ENCODE measurements around the gene IDH3A. TPM values are rescaled to one million over a fixed set of nuclear protein-coding genes. Genes with fewer than 3 reads are reported as not detected.

The IDH3A gene
- total and polyA plus RNA-seq, 2 donors = 45.7 to 69.5 TPM

DNA sequence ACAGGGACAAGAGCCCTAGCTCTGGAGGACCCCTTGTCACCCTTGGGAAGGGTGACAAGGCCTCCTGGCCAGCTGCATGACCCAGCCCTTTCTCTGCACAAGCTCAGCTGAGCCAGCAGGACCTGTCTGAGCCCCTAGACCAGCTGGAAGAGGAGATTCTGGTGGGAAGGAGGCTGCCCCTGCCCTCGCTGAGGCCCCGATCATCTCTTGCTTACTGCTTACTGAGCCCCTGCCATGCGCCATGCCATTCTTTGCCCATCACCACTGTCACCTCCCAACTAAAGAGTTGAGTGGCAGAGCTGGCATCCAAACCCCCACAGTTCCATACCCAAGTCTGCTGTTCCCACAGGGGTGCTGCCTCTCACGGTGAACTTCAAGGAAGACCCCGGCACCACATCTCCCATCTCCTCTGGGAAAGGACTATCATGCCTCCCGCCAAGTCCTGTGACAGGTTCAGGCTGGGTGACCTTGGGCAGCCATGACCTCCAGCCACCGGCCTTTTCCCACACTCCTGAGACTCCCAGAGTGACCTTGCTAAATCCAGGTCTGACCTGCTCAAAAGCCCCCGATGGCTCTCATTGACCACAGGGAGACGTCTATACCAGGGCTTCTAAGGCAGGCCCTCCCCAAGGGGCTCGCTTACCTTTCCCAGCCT, 51.2 kb downstream of the IDH3A start:
- Histone ChIP-seq H3K27ac (ENCODE audit: low read depth in 1 of 2, low read length in 1 of 2) (no peak overlapping the region), H3K4me3 (ENCODE audit: low read length in 2 of 2) (no peak overlapping the region), H3K27me3 (ENCODE audit: control insufficient read depth in 2 of 2, insufficient read depth in 1 of 2, low read length in 1 of 2) (no peaks in the 10 kb centered on the region), H3K4me1 (ENCODE audit: control insufficient read depth in 2 of 2, insufficient read depth in 2 of 2, low read length in 2 of 2) (peaks cover 0 to 6% of the 10 kb centered on the region in 2 donors), H3K36me3 (ENCODE audit: control insufficient read depth in 2 of 2, insufficient read depth in 2 of 2, low read length in 1 of 2) (no peaks in the 10 kb centered on the region), H3K9me3 (ENCODE audit: control insufficient read depth in 2 of 2, insufficient read depth in 1 of 2, low read length in 1 of 2) (no peaks in the 10 kb centered on the region)
- 97% methylated on average over 10 of the region's 10 CpGs for WGBS
- no peak for DNase-seq (ENCODE audit: low read depth in 6 of 9, low spot score in 9 of 9)

GRCh38 chr15:78201281-78202190, 52.4 kb downstream of the IDH3A start:
- Histone ChIP-seq H3K36me3 (ENCODE audit: control insufficient read depth in 2 of 2, insufficient read depth in 2 of 2, low read length in 1 of 2) (no peaks in the 10 kb centered on the region), H3K27ac (ENCODE audit: low read depth in 1 of 2, low read length in 1 of 2) (no peak overlapping the region), H3K4me3 (ENCODE audit: low read length in 2 of 2) (no peak overlapping the region), H3K27me3 (ENCODE audit: control insufficient read depth in 2 of 2, insufficient read depth in 1 of 2, low read length in 1 of 2) (no peaks in the 10 kb centered on the region), H3K4me1 (ENCODE audit: control insufficient read depth in 2 of 2, insufficient read depth in 2 of 2, low read length in 2 of 2) (no peaks in the 10 kb centered on the region), H3K9me3 (ENCODE audit: control insufficient read depth in 2 of 2, insufficient read depth in 1 of 2, low read length in 1 of 2) (no peaks in the 10 kb centered on the region)
- 83% methylated on average over 10 of the region's 10 CpGs for WGBS
- no peak for DNase-seq (ENCODE audit: low read depth in 6 of 9, low spot score in 9 of 9)

- H3K27ac ChIP-seq (ENCODE audit: low read depth in 1 of 2, low read length in 1 of 2) = no peak overlapping the region
- DNase-seq (ENCODE audit: low read depth in 6 of 9, low spot score in 9 of 9) = no peak
- no peak overlapping the region for H3K4me3 ChIP-seq (ENCODE audit: low read length in 2 of 2)
- no peaks in the 10 kb centered on the region for H3K4me1 ChIP-seq (ENCODE audit: control insufficient read depth in 2 of 2, insufficient read depth in 2 of 2, low read length in 2 of 2)
- H3K27me3 ChIP-seq (ENCODE audit: control insufficient read depth in 2 of 2, insufficient read depth in 1 of 2, low read length in 1 of 2) = no peaks in the 10 kb centered on the region
- no peaks in the 10 kb centered on the region for H3K9me3 ChIP-seq (ENCODE audit: control insufficient read depth in 2 of 2, insufficient read depth in 1 of 2, low read length in 1 of 2)
- H3K36me3 ChIP-seq (ENCODE audit: control insufficient read depth in 2 of 2, insufficient read depth in 2 of 2, low read length in 1 of 2) = no peaks in the 10 kb centered on the region
- 94% methylated on average over 14 of the region's 14 CpGs for WGBS
Measured at GRCh38 chr15:78203346-78204225, 54.4 kb downstream of the IDH3A start.

GRCh38 chr15:78204351-78205309, 55.5 kb downstream of the IDH3A start:
- no peak for DNase-seq (ENCODE audit: low read depth in 6 of 9, low spot score in 9 of 9)

GRCh38 chr15:78205337-78205736, 56.2 kb downstream of the IDH3A start:
- Histone ChIP-seq H3K9me3 (ENCODE audit: control insufficient read depth in 2 of 2, insufficient read depth in 1 of 2, low read length in 1 of 2) (no peaks in the 10 kb centered on the region), H3K27ac (ENCODE audit: low read depth in 1 of 2, low read length in 1 of 2) (no peak overlapping the region), H3K4me3 (ENCODE audit: low read length in 2 of 2) (no peak overlapping the region), H3K27me3 (ENCODE audit: control insufficient read depth in 2 of 2, insufficient read depth in 1 of 2, low read length in 1 of 2) (no peaks in the 10 kb centered on the region), H3K36me3 (ENCODE audit: control insufficient read depth in 2 of 2, insufficient read depth in 2 of 2, low read length in 1 of 2) (no peaks in the 10 kb centered on the region), H3K4me1 (ENCODE audit: control insufficient read depth in 2 of 2, insufficient read depth in 2 of 2, low read length in 2 of 2) (peaks cover 0 to under 1% of the 10 kb centered on the region in 2 donors)
- no peak for DNase-seq (ENCODE audit: low read depth in 6 of 9, low spot score in 9 of 9)
- WGBS = 93% methylated on average over 1 of the region's 1 CpG

More at GRCh38 chr15:78204351-78205309, 55.5 kb downstream of the IDH3A start:
- H3K9me3 ChIP-seq (ENCODE audit: control insufficient read depth in 2 of 2, insufficient read depth in 1 of 2, low read length in 1 of 2) = no peaks in the 10 kb centered on the region
- no peaks in the 10 kb centered on the region for H3K36me3 ChIP-seq (ENCODE audit: control insufficient read depth in 2 of 2, insufficient read depth in 2 of 2, low read length in 1 of 2)
- H3K27me3 ChIP-seq (ENCODE audit: control insufficient read depth in 2 of 2, insufficient read depth in 1 of 2, low read length in 1 of 2) = no peaks in the 10 kb centered on the region
- H3K4me3 ChIP-seq (ENCODE audit: low read length in 2 of 2) = no peak overlapping the region
- H3K4me1 ChIP-seq (ENCODE audit: control insufficient read depth in 2 of 2, insufficient read depth in 2 of 2, low read length in 2 of 2) = no peaks in the 10 kb centered on the region
- H3K27ac ChIP-seq (ENCODE audit: low read depth in 1 of 2, low read length in 1 of 2) = no peak overlapping the region
- 95% methylated on average over 17 of the region's 17 CpGs for WGBS

GRCh38 chr15:78205856-78206255, 56.7 kb downstream of the IDH3A start:
- Histone ChIP-seq H3K36me3 (ENCODE audit: control insufficient read depth in 2 of 2, insufficient read depth in 2 of 2, low read length in 1 of 2) (no peaks in the 10 kb centered on the region), H3K9me3 (ENCODE audit: control insufficient read depth in 2 of 2, insufficient read depth in 1 of 2, low read length in 1 of 2) (no peaks in the 10 kb centered on the region), H3K27ac (ENCODE audit: low read depth in 1 of 2, low read length in 1 of 2) (no peak overlapping the region), H3K4me3 (ENCODE audit: low read length in 2 of 2) (no peak overlapping the region), H3K27me3 (ENCODE audit: control insufficient read depth in 2 of 2, insufficient read depth in 1 of 2, low read length in 1 of 2) (no peaks in the 10 kb centered on the region), H3K4me1 (ENCODE audit: control insufficient read depth in 2 of 2, insufficient read depth in 2 of 2, low read length in 2 of 2) (peaks cover 0 to 6% of the 10 kb centered on the region in 2 donors)
- 96% methylated on average over 10 of the region's 10 CpGs for WGBS
- no peak for DNase-seq (ENCODE audit: low read depth in 6 of 9, low spot score in 9 of 9)

GRCh38 chr15:78206326-78207109, 57.4 kb downstream of the IDH3A start:
- Histone ChIP-seq H3K9me3 (ENCODE audit: control insufficient read depth in 2 of 2, insufficient read depth in 1 of 2, low read length in 1 of 2) (no peaks in the 10 kb centered on the region), H3K36me3 (ENCODE audit: control insufficient read depth in 2 of 2, insufficient read depth in 2 of 2, low read length in 1 of 2) (no peaks in the 10 kb centered on the region), H3K27me3 (ENCODE audit: control insufficient read depth in 2 of 2, insufficient read depth in 1 of 2, low read length in 1 of 2) (no peaks in the 10 kb centered on the region), H3K4me1 (ENCODE audit: control insufficient read depth in 2 of 2, insufficient read depth in 2 of 2, low read length in 2 of 2) (peaks cover 0 to 6% of the 10 kb centered on the region in 2 donors), H3K4me3 (ENCODE audit: low read length in 2 of 2) (no peak overlapping the region), H3K27ac (ENCODE audit: low read depth in 1 of 2, low read length in 1 of 2) (no peak overlapping the region)
- 95% methylated on average over 12 of the region's 12 CpGs for WGBS
- DNase-seq (ENCODE audit: low read depth in 6 of 9, low spot score in 9 of 9) = no peak

DNA sequence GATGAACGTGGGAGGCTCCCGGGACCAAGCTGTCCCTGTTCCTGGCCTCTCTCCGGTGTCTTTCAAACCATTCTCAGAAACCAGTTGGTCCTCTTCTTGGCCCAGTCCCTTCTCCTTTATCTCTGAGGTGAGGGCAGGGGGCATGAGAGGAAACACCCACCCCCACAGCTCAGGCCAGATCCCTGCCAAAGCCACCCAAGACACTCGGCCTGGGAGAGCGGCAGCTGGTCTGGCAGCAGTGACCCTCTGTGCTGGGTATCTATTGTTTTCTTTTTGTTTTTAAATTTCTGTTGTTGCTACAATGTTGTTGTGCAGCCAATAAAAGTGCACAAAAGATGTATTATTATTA, 57.9 kb downstream of the IDH3A start:
- Histone ChIP-seq H3K36me3 (ENCODE audit: control insufficient read depth in 2 of 2, insufficient read depth in 2 of 2, low read length in 1 of 2) (no peaks in the 10 kb centered on the region), H3K4me1 (ENCODE audit: control insufficient read depth in 2 of 2, insufficient read depth in 2 of 2, low read length in 2 of 2) (peaks cover 0 to 6% of the 10 kb centered on the region in 2 donors), H3K4me3 (ENCODE audit: low read length in 2 of 2) (no peak overlapping the region), H3K27ac (ENCODE audit: low read depth in 1 of 2, low read length in 1 of 2) (no peak overlapping the region), H3K27me3 (ENCODE audit: control insufficient read depth in 2 of 2, insufficient read depth in 1 of 2, low read length in 1 of 2) (no peaks in the 10 kb centered on the region), H3K9me3 (ENCODE audit: control insufficient read depth in 2 of 2, insufficient read depth in 1 of 2, low read length in 1 of 2) (no peaks in the 10 kb centered on the region)
- no peak for DNase-seq (ENCODE audit: low read depth in 6 of 9, low spot score in 9 of 9)
- WGBS = 98% methylated on average over 5 of the region's 5 CpGs

Data from thymus (tissue), 11 donors.